NT2/D1 (cell line): ENCODE results near the gene FAM187B.

Experiments used
- SUZ12 ChIP-seq: IDR thresholded peaks from 2 replicates; pipeline ENCODE4 v1.6.1; 2011; ENCODE audit not compliant: insufficient read length, insufficient read depth; ENCODE audit errors: extremely low read depth
- ZNF274 ChIP-seq: IDR thresholded peaks from 2 replicates; pipeline ENCODE4 v1.6.1; 2011; ENCODE audit warnings: mild to moderate bottlenecking, low read depth, low read length

DNA sequence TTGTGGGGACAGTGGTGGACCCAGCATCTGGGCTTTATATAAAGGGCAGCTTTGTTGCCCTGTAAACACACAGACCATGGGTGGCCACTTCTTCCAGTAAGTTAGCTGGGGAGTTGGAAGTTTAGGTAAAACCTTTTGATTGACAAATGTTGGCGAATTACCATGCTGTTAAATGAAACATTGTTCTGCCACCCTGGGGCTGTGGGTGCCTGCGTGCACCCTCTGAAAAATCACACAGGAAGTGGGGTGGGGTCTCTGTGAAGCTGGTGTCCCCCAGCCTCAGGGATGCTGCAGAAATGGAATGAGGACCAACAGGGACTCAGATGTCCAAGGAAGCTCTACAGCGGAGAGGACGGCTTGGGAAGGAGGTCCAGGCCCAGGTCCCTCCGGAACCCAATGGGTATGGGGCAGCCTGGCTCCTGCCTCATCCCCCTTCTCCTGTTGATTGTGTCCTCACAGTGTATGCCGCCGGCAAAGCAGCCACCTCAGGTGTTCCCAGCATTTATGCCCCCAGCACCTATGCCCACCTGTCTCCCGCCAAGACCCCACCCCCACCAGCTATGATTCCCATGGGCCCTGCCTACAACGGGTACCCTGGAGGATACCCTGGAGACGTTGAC is 37.5 kb upstream of the FAM187B start:
- TF ChIP-seq ZNF274 (no peak), SUZ12 (no peak)
